H7 (cell line): Measurements from ENCODE around the gene PLEKHG5. TPM values are rescaled to one million over a fixed set of nuclear protein-coding genes. Genes with fewer than 3 reads are reported as not detected.
"Not testable (repeated sequence)": the region's sequence is repeated elsewhere in the genome, so short reads cannot be mapped to it uniquely, and the experiment has no call there.

Source experiments
- DNase-seq: peaks from one replicate; pipeline ENCODE4 v3.0.0; 2012
- H3K27me3 ChIP-seq: 2 replicates; pipeline ENCODE4 v1.6.0; 2011; ENCODE audit warnings: mild to moderate bottlenecking, low read length; ENCODE audit not compliant: control insufficient read depth, insufficient read depth
- H3K36me3 ChIP-seq: replicated peaks from 2 replicates; pipeline ENCODE4 v1.5.1; 2011; ENCODE audit warnings: low read length; ENCODE audit not compliant: control insufficient read depth, insufficient read depth
- H3K4me3 ChIP-seq: 2 replicates; pipeline ENCODE4 v1.5.1; 2011; ENCODE audit warnings: low read depth, mild to moderate bottlenecking, control low read depth, low read length, moderate library complexity; ENCODE audit not compliant: insufficient read depth
- total RNA-seq: library from RNA; depleted of rRNA; stranded (reverse); fragments of >200 nt; shearing (Covaris generic); gene quantifications from 2 replicates; pipeline ENCODE4 v1.2.3, GENCODE V29; 2014

PLEKHG5 gene
- total RNA-seq, 1 experiment from 2014 or later = 17.2 TPM

DNA sequence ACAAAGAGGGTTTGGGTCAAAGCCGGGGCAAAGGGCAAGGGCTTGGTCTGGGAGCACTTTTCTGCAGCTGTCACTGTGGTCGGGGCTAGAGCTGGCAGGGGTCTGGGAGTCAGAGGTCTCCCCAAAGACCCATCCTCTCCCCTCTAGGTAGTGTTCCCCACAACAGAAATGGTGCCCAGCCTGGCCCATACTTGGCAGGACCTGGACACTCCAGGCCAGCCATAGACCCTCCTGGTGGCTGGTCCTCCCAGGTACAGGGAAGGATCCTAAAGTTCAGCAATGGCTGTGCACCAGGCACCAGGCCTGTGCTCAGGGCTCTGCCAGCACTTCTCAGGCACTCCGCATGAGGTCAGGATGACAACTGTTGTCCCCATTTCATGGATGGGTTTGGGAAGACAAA lies 55.9 kb downstream of the PLEKHG5 start:
- Histone ChIP-seq H3K36me3 (no peaks in the 10 kb centered on the region), H3K27me3 (peaks cover 6% of the 10 kb centered on the region), H3K4me3 (no peak overlapping the region)
- no peak for DNase-seq

DNA sequence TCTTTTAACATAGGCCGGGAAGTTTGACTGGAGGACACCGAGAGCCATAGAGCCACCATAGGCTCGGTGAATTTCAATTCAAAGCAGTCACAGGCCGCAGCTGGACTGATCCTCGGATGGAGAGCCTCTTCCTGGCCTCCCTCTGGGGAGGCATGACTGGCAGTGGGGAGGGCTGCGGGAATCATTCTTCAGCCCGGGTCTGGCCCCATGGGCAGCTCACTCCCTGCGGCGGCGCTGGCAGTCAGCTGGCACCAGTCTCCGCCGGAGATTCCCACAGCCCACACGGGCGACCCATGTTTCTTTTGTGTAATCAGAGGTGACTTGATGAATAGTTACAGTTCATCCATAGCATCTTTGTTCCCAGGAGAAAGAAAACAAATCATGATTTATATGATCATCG lies 56.3 kb downstream of the PLEKHG5 start:
- no peaks in the 10 kb centered on the region for H3K36me3 ChIP-seq
- peaks cover 5% of the 10 kb centered on the region for H3K27me3 ChIP-seq
- no peak for DNase-seq
- no peak overlapping the region for H3K4me3 ChIP-seq

DNA sequence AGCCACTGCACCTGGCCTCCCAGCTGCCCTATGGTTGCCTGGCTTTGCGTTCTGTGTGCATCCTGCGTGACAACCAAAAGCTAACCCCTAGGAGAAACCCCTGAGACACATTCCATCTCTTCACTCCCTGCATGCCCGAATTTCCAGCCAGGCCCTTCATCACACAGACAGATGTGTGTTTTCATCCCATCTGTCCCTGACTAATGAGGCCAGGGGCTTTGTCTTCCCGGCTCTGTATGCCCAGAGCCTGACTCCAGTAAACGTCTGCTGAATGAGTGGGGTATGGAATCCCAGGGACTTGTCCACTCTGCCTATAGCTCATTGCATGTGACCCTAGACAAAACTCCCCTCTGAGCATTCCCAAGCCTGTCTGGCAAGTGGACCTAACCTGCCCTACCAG lies 57.3 kb downstream of the PLEKHG5 start:
- no peak overlapping the region for H3K4me3 ChIP-seq
- H3K27me3 ChIP-seq = no peaks in the 10 kb centered on the region; the same call in 1 of the 2 replicates
- DNase-seq = no peak
- no peaks in the 10 kb centered on the region for H3K36me3 ChIP-seq

DNA sequence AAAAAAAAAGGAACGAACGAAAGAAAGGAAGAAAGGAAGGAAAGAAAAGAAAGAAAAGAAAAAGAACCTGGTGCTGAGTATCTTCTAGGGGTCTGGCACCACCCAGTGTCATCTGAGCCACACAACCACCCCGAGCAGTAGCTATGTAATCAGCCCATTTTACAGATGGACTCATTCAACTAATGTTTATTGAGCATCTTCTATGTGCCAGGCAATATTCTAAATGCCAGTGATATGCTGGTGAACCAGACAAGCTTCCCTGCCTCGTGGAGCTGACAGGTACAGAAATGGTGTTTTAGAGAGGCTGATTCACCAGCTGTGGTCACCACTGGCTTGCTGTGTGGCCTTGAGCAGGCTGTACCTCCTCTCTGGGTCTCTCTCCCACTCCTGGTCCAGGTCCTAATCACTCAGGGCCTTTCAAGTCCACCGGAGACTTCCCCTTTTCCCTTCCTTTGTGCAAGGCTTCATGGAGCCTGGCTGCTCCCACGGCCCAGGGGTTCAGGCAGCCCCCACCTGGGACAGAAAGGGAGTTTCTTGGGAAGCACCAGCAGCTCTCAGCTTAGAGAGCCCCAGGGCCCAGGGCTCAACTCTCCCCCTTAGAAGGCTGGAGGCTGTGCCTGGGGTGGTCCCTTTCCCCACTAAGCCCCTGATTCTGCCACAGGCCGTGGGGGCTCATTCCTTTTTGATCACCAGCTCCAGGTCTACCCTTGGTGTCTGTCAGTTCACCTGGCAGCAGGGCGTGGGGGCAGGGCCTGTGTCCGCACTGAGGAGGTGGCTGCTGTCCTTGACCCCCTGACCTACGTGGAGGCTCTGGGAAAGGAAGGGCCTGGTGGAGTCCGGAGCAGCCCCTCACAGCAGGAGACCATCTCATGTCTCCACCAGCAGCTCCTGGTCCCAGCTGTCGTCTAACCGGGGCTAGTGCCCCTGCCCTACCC lies 59.6 kb downstream of the PLEKHG5 start:
- not testable (repeated sequence) for H3K36me3 ChIP-seq, H3K4me3 ChIP-seq, H3K27me3 ChIP-seq, DNase-seq

DNA sequence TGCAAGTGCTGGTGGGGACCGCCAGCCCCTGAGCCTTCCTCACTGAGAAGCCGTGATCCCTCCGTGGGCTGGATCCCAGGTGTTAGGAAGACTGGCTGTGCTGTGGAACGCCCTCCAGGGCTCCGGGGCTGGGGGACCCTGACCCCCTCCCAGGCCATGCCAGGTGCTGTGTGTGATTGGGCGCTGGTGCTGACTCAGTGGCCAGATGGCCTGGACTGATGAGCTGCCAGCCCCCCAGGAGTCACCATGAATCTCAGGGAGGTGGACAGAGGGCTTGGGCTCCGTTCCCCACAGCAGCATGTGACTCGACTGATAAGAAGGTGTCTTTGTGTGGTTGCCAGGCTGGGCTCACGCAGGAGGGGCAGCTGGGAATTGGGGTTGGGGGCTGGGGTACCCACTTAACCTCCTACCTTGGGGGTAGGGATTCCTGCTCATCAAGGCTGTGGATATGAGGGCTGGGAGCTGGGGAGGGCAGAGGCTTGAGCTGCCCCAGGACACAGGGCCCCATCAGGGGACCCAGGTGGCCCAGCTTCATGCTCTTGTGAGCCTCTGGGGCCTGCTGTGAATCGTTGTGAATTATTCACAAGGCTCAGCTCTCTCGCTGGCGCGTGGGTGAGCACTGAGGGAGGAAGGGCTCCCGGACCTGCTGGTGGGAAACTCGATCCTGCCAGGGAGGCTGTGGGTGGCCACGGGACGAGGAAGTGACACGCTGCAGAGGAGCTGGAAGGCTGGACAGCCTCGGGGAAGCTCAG lies 61.6 kb downstream of the PLEKHG5 start:
- H3K36me3 ChIP-seq, H3K4me3 ChIP-seq: not testable (repeated sequence)
- H3K27me3 ChIP-seq = peaks cover 25% of the 10 kb centered on the region
- peak; percentile 53 for DNase-seq

DNA sequence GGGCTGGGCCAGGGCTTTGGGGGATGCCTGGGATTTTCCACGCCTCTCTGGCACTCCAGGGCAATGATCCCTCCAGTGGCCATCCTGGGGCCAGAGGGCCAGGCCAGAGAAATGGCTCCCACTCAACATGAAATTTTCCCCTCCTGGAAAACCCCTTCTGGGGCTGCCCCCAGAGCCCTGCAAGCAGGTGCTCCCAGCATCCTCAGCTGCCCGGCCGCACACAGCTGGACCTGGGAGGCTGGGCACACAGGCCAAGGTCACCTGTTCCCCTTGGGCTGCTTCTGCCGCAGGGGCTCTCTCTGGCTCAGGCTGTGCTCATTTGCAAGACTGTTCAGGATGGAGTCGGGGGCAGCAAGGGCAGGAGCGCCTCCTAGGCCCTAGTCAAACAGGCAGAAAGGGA lies 63.0 kb downstream of the PLEKHG5 start:
- H3K27me3 ChIP-seq = peaks cover 38% of the 10 kb centered on the region
- not testable (repeated sequence) for H3K4me3 ChIP-seq, H3K36me3 ChIP-seq
- DNase-seq = peak; percentile 41

DNA sequence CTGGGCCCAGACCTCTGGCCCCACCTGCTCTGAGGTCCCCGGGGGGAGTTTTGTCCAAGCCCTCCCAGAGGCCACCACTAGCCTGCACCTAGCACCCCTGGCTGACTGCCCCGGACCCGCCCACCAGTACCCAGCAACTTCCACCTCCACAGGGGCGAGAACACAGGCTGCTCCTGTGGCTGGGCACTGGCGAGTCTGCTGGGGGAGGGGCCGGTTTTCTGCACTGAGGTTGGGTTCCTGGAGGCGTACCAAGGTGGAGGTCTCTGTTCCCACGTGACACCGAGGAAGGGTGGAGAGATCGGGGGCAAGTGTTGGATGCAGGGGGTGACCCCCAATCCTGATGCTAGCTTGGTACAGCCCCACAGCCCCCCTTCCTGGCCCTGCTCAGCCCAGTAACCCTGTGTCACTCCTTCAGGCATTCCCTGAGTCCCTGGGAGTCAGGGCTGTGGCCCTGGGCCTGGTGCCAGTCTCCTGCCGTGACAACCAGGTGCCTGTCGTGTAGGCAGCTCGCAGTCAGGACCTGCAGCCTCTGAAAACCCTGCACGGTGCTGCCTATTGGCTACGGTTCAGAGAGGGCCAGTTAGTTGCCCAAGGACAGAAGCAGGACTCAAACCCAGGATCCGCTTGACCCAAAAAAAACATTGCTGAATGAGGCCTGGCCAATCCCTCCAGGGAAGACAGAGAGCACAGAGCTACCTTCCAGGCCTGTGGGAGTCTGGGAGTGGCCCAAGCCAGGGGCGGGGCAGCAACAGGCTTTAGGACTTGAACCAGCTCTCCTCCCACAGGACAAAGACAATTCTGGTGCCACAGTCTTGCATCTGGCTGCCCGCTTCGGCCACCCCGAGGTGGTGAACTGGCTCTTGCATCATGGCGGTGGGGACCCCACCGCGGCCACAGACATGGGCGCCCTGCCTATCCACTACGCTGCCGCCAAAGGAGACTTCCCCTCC lies 63.8 kb downstream of the PLEKHG5 start:
- peak; percentile 62 for DNase-seq
- Histone ChIP-seq H3K36me3 (no peaks in the 10 kb centered on the region), H3K4me3 (no peak overlapping the region), H3K27me3 (peaks cover 45% of the 10 kb centered on the region)

DNA sequence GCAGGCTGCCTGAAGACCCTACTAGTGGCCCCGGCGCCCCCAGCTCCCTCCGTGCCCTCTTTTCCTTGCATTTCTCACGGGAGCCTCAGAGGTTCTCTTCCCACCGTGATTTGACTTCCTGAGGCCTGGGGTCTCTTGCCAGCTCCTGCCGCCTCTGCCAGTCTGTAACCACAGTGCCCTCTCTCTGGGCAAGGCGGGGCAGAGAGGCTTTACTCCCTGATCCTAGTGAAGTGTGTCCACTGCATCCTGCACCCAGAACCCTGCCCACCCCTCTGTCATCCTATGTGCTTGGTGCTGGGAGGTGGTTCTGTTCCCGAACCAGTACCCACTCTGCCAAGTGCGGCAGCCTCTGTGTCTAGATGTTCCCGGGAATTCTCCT lies 64.5 kb downstream of the PLEKHG5 start:
- no peak for DNase-seq
- Histone ChIP-seq H3K4me3 (no peak overlapping the region), H3K27me3 (peaks cover 48% of the 10 kb centered on the region), H3K36me3 (no peaks in the 10 kb centered on the region)

DNA sequence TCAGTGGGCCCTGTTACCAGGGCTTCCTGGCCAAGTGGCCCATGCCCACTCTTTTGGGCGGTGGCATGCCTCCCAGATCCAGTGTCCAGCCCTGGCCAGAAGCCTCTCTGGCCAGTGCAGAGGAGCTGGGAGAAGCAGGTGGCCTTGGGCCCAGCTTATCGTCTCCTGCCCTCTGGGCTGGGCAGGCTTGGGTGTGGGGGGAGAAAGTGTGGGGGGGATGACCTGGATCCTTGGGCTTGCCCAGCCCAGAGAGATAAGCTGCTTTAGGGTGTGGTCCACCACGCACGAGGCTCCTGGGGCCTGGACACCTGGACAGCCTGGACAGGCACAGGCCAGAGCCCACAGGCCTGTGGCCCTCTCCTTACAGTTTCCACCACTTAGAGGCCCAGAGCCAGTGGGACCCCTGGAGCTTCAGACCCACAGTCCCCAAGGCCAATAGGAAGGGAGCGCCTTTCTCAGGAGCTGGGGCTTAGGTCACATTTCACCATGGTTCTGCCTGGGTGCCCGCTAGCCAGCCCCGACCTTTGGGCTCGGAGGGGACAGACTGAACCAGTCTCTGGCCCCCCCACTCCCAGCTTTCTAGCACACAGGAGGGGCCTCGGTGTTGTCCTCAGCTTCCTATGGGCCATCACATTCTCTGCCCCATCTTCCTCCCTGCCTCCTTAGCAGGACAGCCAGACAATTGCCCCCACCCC lies 65.0 kb downstream of the PLEKHG5 start:
- H3K36me3 ChIP-seq = no peaks in the 10 kb centered on the region
- H3K4me3 ChIP-seq = no peak overlapping the region
- no peak for DNase-seq
- H3K27me3 ChIP-seq = peaks cover 53% of the 10 kb centered on the region

DNA sequence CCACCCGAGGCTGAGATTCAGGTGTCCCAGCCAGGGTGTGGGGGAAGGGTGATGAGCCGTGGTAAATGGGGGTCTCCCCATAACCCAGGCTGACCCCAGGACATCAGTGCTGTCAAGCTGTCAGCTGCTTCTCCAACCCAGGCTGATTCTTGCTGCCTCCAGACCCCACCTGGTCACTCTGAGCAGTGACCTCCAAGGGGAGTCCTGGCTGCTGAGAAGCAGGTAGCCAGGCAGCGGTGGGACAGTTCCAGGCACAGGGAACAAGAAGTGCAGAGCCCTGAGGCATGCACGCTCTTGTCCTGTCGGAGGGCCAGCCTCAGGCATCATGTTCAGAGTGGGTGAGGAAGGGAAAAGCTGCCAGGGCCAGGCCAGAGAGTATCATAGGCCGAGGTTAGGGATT lies 65.8 kb downstream of the PLEKHG5 start:
- Histone ChIP-seq H3K36me3 (no peaks in the 10 kb centered on the region), H3K4me3 (no peak overlapping the region), H3K27me3 (peaks cover 61% of the 10 kb centered on the region)
- no peak for DNase-seq

DNA sequence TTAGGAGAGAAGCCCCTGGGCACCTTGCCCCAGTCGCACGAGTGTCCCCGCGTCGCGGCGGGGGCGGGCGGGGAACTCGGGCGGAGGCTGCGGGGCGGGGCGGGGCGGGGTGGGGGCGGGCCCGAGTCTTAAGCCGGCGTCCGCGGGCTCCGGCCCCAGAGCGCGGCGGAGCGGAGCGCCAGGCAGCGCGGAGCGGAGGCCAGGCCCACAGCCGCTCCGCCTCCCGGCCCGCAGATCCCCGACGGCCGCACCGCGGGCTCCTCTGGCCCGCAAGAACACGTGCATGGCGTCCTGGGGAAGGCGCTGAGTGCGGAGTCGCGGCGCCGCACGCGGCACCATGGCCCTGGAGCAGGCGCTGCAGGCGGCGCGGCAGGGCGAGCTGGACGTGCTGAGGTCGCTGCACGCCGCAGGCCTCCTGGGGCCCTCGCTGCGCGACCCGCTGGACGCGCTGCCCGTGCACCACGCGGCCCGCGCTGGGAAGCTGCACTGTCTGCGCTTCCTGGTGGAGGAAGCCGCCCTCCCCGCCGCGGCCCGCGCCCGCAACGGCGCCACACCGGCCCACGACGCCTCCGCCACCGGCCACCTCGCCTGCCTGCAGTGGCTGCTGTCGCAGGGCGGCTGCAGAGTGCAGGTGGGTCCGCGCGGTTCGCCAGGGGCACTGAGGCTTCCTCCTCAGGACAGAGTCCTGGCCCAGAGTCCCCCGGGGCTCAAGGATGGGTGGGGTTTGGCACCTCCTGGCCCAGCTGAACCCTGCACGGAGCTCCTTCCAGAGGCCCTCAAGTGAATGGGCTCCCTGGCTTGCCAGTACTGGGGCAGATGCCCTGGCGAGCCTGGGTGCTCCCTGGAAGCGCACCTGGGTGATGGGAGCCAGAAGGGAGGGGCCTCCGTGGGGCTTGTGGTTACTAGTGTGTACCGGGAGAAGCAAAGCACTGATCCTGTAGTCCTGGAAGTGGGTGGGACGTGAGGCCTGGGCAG lies 66.6 kb downstream of the PLEKHG5 start, which contains the start of gene ESPN:
Gene ESPN, plus strand, starts transcription at position 158 of the 975 bp plus-strand sequence. Its CDS starts 180 bp downstream, at position 338.
- peaks cover 68% of the 10 kb centered on the region for H3K27me3 ChIP-seq
- H3K4me3 ChIP-seq = peak within 1 kb of the TSS; percentile 36
- DNase-seq = peak; percentile 94
- H3K36me3 ChIP-seq = no peaks in the 10 kb centered on the region

DNA sequence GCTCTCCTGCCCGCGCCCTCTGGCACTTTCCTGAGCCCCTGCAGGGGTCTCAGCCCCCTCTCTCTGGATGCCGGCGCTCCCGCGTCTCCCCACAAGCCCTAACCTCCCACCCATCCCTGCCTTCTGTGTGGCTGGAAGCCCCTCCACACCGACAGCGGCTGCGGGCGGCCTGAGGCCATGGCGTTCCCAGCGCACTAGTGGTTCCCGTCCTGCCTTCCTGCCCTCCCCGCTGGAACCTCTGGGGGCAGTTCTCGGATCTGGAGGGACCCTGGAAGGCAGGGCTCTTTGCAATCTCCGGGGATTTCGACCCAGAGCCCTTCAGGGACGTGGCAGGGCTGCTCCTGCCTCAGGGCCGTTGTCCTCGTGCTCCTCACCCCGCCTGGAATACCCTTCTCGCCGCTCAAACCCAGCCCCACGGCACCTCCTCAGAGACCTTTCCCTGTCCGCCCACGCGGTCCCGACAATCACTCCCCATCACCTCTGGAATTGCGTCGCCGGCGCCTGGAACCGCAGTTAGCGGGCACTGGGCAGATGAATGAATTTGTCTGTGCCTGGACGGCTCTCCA lies 67.4 kb downstream of the PLEKHG5 start:
- DNase-seq = peak; percentile 91
- H3K4me3 ChIP-seq = peak overlapping the region; percentile 17; the same call in 1 of the 2 replicates
- H3K27me3 ChIP-seq = peaks cover 76% of the 10 kb centered on the region
- no peaks in the 10 kb centered on the region for H3K36me3 ChIP-seq
